Breast epithelium (tissue), 3 donors: ENCODE results near the gene NEK4.

Experiments used
- CTCF ChIP-seq, 3 donors: fragments of 450-650 bp; IDR thresholded peaks; one replicate each; pipeline ENCODE4 v1.5.1; 2016 to 2017; ENCODE audit warnings: antibody characterized with exemption in 3 of 3, mild to moderate bottlenecking in 3 of 3, moderate library complexity in 3 of 3
- POLR2A ChIP-seq: fragments of 450-650 bp; IDR thresholded peaks from one replicate; pipeline ENCODE4 v1.6.1; 2016; ENCODE audit warnings: antibody characterized with exemption, mild to moderate bottlenecking, moderate library complexity
- POLR2AphosphoS5 ChIP-seq, 3 donors: sonication (generic); formaldehyde crosslinking; IDR thresholded peaks; one replicate each; pipeline ENCODE4 v1.6.1; 2017; ENCODE audit warnings: antibody characterized with exemption in 3 of 3

- no peak for TF ChIP-seq POLR2AphosphoS5 (IDR thresholded peaks at IDR 0.05)
- no peak for TF ChIP-seq CTCF (IDR thresholded peaks at IDR 0.05)
- no peak for TF ChIP-seq POLR2A
Observed at GRCh38 chr3:52790337-52790736, 19.6 kb upstream of the NEK4 start.
